Measurements from ENCODE around the gene CARMIL3.

GRCh38 chr14:24071144-24071697, 19.4 kb downstream of the CARMIL3 start, which contains the start of gene CPNE6:
- TF ChIP-seq, protein P1, sequence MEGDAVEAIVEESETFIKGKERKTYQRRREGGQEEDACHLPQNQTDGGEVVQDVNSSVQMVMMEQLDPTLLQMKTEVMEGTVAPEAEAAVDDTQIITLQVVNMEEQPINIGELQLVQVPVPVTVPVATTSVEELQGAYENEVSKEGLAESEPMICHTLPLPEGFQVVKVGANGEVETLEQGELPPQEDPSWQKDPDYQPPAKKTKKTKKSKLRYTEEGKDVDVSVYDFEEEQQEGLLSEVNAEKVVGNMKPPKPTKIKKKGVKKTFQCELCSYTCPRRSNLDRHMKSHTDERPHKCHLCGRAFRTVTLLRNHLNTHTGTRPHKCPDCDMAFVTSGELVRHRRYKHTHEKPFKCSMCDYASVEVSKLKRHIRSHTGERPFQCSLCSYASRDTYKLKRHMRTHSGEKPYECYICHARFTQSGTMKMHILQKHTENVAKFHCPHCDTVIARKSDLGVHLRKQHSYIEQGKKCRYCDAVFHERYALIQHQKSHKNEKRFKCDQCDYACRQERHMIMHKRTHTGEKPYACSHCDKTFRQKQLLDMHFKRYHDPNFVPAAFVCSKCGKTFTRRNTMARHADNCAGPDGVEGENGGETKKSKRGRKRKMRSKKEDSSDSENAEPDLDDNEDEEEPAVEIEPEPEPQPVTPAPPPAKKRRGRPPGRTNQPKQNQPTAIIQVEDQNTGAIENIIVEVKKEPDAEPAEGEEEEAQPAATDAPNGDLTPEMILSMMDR (IDR thresholded peaks at IDR 0.05; ENCODE audit: control extremely low read depth in 1 of 3, insufficient read depth in 1 of 3, low read depth in 1 of 3, low read length in 3 of 3) = no peak
- TF ChIP-seq CREB1 (IDR thresholded peaks at IDR 0.05) (no peak), KDM1A (IDR thresholded peaks at IDR 0.05; ENCODE audit: borderline replicate concordance, low read length) (no peak)

Data from H1 (cell line).